Measurements from ENCODE around the gene GNA14. TPM values are rescaled to one million over a fixed set of nuclear protein-coding genes. Genes with fewer than 3 reads are reported as not detected.
A peak's percentile ranks its signal among the peaks of the same experiment; 100 is the strongest.

GNA14 gene
- polyA plus RNA-seq, 3 donors: 0.04 TPM; not detected in 2

GRCh38 chr9:77575785-77576184, 72.3 kb downstream of the GNA14 start:
- Histone ChIP-seq H4K20me1 (ENCODE audit: insufficient read depth, low read length) (no peaks in the 10 kb centered on the region), H3K4me3 (replicated peaks in 1 of 3; ENCODE audit: low read depth in 2 of 3, low read length in 3 of 3) (no peak overlapping the region), H3K9me3 (replicated peaks in 1 of 2; ENCODE audit: control insufficient read depth in 1 of 2, insufficient read depth in 1 of 2, low read length in 2 of 2) (no peaks in the 10 kb centered on the region), H3K36me3 (replicated peaks in 1 of 2; ENCODE audit: control insufficient read depth in 1 of 2, insufficient read depth in 2 of 2, low read length in 2 of 2) (no peaks in the 10 kb centered on the region), H3K9ac (ENCODE audit: insufficient read depth, low read length, poor library complexity, severe bottlenecking) (no peak overlapping the region), H3K27ac (ENCODE audit: low read depth in 1 of 2, low read length in 2 of 2) (no peak overlapping the region), H3K79me2 (ENCODE audit: insufficient read depth, low read length) (no peaks in the 10 kb centered on the region), H3K4me1 (ENCODE audit: control insufficient read depth in 1 of 2, insufficient read depth in 2 of 2, low read length in 2 of 2) (no peaks in the 10 kb centered on the region), H2AFZ (ENCODE audit: insufficient read depth, low read depth, low read length, poor library complexity, severe bottlenecking) (no peak overlapping the region), H3K4me2 (replicated peaks; ENCODE audit: extremely low read depth, low read length, poor library complexity, severe bottlenecking) (no peak overlapping the region), H3K27me3 (ENCODE audit: control insufficient read depth in 2 of 2, insufficient read depth in 2 of 2, low read length in 2 of 2) (no peaks in the 10 kb centered on the region)
- intact Hi-C loops (cut with micrococcal nuclease): no loop called here
- no CpG with 5 or more reads among the region's 2 CpGs for WGBS (ENCODE audit: insufficient coverage)
- Mint-ChIP-seq H3K4me3 (no peak overlapping the region), H3K27me3 (ENCODE audit: low read depth in 3 of 3) (peaks cover 0 to 4% (median 0%) of the 10 kb centered on the region in 3 donors), H3K36me3 (no peaks in the 10 kb centered on the region), H3K9me3 (peaks cover 0 to 3% (median 0%) of the 10 kb centered on the region in 7 donors), H3K4me1 (no peaks in the 10 kb centered on the region), H3K27ac (peak overlapping the region in 1 of 7 donors; percentile 40)
- TF ChIP-seq, protein P1, sequence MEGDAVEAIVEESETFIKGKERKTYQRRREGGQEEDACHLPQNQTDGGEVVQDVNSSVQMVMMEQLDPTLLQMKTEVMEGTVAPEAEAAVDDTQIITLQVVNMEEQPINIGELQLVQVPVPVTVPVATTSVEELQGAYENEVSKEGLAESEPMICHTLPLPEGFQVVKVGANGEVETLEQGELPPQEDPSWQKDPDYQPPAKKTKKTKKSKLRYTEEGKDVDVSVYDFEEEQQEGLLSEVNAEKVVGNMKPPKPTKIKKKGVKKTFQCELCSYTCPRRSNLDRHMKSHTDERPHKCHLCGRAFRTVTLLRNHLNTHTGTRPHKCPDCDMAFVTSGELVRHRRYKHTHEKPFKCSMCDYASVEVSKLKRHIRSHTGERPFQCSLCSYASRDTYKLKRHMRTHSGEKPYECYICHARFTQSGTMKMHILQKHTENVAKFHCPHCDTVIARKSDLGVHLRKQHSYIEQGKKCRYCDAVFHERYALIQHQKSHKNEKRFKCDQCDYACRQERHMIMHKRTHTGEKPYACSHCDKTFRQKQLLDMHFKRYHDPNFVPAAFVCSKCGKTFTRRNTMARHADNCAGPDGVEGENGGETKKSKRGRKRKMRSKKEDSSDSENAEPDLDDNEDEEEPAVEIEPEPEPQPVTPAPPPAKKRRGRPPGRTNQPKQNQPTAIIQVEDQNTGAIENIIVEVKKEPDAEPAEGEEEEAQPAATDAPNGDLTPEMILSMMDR (IDR thresholded peaks at IDR 0.05): no peak
- no peak for DNase-seq

- WGBS (ENCODE audit: insufficient coverage): 83% methylated on average over 1 of the region's 4 CpGs
- H2AFZ ChIP-seq (ENCODE audit: insufficient read depth, low read depth, low read length, poor library complexity, severe bottlenecking): no peak overlapping the region
- no peak overlapping the region for H3K9ac ChIP-seq (ENCODE audit: insufficient read depth, low read length, poor library complexity, severe bottlenecking)
- no peak overlapping the region for H3K4me3 ChIP-seq (replicated peaks in 1 of 3; ENCODE audit: low read depth in 2 of 3, low read length in 3 of 3)
- H3K4me2 ChIP-seq (replicated peaks; ENCODE audit: extremely low read depth, low read length, poor library complexity, severe bottlenecking): no peak overlapping the region
- H3K36me3 Mint-ChIP-seq: no peaks in the 10 kb centered on the region
- TF ChIP-seq, protein P1 (IDR thresholded peaks at IDR 0.05): no peak
- H3K27ac ChIP-seq (ENCODE audit: low read depth in 1 of 2, low read length in 2 of 2): no peak overlapping the region
- H3K36me3 ChIP-seq (replicated peaks in 1 of 2; ENCODE audit: control insufficient read depth in 1 of 2, insufficient read depth in 2 of 2, low read length in 2 of 2): no peaks in the 10 kb centered on the region
- peaks cover 0 to 2% (median 0%) of the 10 kb centered on the region in 3 donors for H3K27me3 Mint-ChIP-seq (ENCODE audit: low read depth in 3 of 3)
- intact Hi-C loops (cut with micrococcal nuclease): no loop called here
- H3K9me3 ChIP-seq (replicated peaks in 1 of 2; ENCODE audit: control insufficient read depth in 1 of 2, insufficient read depth in 1 of 2, low read length in 2 of 2): no peaks in the 10 kb centered on the region
- no peaks in the 10 kb centered on the region for H4K20me1 ChIP-seq (ENCODE audit: insufficient read depth, low read length)
- no peaks in the 10 kb centered on the region for H3K4me1 ChIP-seq (ENCODE audit: control insufficient read depth in 1 of 2, insufficient read depth in 2 of 2, low read length in 2 of 2)
- DNase-seq: no peak
- H3K27me3 ChIP-seq (ENCODE audit: control insufficient read depth in 2 of 2, insufficient read depth in 2 of 2, low read length in 2 of 2): no peaks in the 10 kb centered on the region
- H3K4me3 Mint-ChIP-seq: no peak overlapping the region
- no peaks in the 10 kb centered on the region for H3K79me2 ChIP-seq (ENCODE audit: insufficient read depth, low read length)
- no peak overlapping the region for H3K27ac Mint-ChIP-seq
- H3K4me1 Mint-ChIP-seq: no peaks in the 10 kb centered on the region
- H3K9me3 Mint-ChIP-seq: peaks cover 0 to 2% (median 0%) of the 10 kb centered on the region in 7 donors
Observed at GRCh38 chr9:77569335-77569734, 78.8 kb downstream of the GNA14 start.
